Measurements from ENCODE around the gene PPIF.

The PPIF gene

GRCh38 chr10:79390057-79390456, 42.8 kb downstream of the PPIF start:
- no peak for DNase-seq

- no peak for DNase-seq
Observed at GRCh38 chr10:79390551-79391229, 43.4 kb downstream of the PPIF start.

GRCh38 chr10:79391231-79392019, 44.2 kb downstream of the PPIF start:
- no peak for DNase-seq

- DNase-seq: no peak
Observed at GRCh38 chr10:79392020-79392398, 44.7 kb downstream of the PPIF start.

GRCh38 chr10:79392506-79393176, 45.4 kb downstream of the PPIF start:
- DNase-seq: no peak

GRCh38 chr10:79393221-79393923, 46.1 kb downstream of the PPIF start:
- no peak for DNase-seq

- DNase-seq: no peak
Observed at GRCh38 chr10:79393924-79394610, 46.8 kb downstream of the PPIF start.

- no peak for DNase-seq
Observed at GRCh38 chr10:79394664-79395063, 47.4 kb downstream of the PPIF start.

- no peak for DNase-seq
Observed at GRCh38 chr10:79396520-79396919, 49.3 kb downstream of the PPIF start.

- no peak for DNase-seq
Observed at GRCh38 chr10:79397051-79397450, 49.8 kb downstream of the PPIF start.

GRCh38 chr10:79397575-79398303, 50.5 kb downstream of the PPIF start:
- no peak for DNase-seq

- DNase-seq: no peak
Observed at GRCh38 chr10:79398642-79399041, 51.4 kb downstream of the PPIF start.

GRCh38 chr10:79399223-79399831, 52.1 kb downstream of the PPIF start:
- DNase-seq: no peak

- peak in 1 of 4 experiments; percentile 16 for DNase-seq
Observed at GRCh38 chr10:79400146-79401004, 53.1 kb downstream of the PPIF start.

- DNase-seq: no peak
Observed at GRCh38 chr10:79401015-79401921, 54.0 kb downstream of the PPIF start.

- DNase-seq: no peak
Observed at GRCh38 chr10:79402625-79402946, 55.3 kb downstream of the PPIF start.

GRCh38 chr10:79402951-79403350, 55.7 kb downstream of the PPIF start:
- DNase-seq: no peak

- DNase-seq: no peak
Observed at GRCh38 chr10:79403441-79404230, 56.4 kb downstream of the PPIF start.

GRCh38 chr10:79404231-79404609, 57.0 kb downstream of the PPIF start:
- no peak for DNase-seq
